NCI-H146 treated with DMSO at 0.1 percent for 48 hours (cell line): ENCODE measurements around the gene CACNA2D3.
A peak's percentile ranks its signal among the peaks of the same experiment; 100 is the strongest.

ENCODE experiments used
- DNase-seq: peaks from one replicate; lab custom pipeline; 2025; ENCODE audit not compliant: unreplicated experiment; lab: John Stamatoyannopoulos, UW

The CACNA2D3 gene

DNA sequence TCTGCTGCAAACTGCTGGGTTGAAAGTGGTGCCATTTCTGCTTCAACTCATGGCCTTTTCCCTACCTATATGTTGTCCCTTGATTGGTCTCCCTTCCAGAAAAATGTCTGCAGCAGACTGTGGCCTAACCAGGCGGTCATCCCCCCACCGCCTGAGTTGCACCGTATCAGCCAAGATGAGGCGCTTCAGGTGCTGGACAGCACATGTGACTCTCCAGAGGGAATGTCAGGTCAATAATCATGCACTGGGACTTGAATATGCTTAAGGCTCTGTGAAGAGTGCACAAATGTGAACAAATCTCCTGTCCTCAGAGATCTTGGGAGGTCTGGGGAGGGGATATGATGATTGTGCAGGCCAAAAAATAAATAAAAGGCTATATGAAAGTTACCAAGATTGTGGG, 773.3 kb downstream of the CACNA2D3 start:
- DNase-seq: no peak

DNA sequence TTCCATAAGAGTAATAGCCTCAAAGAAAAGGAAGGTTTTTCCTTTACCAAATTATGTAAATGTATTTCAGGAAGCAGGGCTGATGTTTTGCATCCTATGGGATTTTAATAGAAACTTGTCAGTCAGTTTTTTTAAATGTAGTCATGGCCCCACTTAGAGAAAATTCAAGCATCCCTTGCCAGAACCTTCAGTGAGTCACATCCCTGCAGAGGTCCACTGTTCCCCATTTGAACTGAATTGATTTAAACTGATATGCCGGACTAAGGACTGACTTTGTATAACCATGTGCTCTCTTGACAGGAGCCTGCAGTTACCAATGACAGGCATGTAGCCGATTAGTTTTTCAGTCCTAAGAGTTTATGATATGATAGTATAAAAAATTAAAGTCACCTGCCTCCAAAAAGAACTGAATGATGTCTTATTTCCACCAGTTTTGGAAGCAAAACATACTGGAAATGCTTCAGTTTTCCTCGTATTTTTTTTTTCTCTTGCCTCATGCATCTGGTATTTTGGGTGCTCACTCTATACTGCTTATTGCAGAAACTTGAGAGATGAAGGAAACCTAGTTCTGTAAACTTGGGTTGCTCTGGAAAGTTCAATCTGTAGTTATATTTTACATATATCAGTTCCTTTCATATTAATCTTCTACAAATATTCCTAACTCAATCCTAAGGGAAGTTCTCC, 774.8 kb downstream of the CACNA2D3 start:
- DNase-seq: no peak

- DNase-seq: no peak
These were observed 776.9 kb downstream of the CACNA2D3 start for GRCh38 chr3:54899273-54899672.

GRCh38 chr3:54900838-54901591, 778.7 kb downstream of the CACNA2D3 start:
- no peak for DNase-seq

- no peak for DNase-seq
These were observed 779.7 kb downstream of the CACNA2D3 start for GRCh38 chr3:54901906-54902685.

GRCh38 chr3:54905261-54905888, 783.0 kb downstream of the CACNA2D3 start:
- no peak for DNase-seq

GRCh38 chr3:54905920-54906319, 783.6 kb downstream of the CACNA2D3 start:
- DNase-seq: no peak

DNA sequence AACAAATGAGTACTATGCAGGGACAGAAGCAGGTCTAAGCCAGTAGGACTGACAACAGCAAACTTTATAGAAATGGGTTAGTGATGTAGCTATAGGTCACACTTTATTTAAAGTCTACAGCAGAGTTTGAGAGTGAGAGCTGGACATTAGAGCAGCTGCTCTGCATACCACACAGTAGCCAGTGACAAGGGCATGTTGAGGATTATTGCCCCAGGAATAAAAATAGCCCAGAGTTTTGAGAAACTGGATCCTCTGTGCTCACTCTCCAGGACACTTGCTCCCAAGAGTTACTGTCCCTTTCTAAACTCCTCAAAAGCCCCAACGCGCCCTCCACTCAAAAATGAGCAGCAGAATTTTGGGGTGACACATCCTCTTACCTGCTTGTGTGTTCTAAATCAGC, 784.4 kb downstream of the CACNA2D3 start:
- DNase-seq: no peak

DNA sequence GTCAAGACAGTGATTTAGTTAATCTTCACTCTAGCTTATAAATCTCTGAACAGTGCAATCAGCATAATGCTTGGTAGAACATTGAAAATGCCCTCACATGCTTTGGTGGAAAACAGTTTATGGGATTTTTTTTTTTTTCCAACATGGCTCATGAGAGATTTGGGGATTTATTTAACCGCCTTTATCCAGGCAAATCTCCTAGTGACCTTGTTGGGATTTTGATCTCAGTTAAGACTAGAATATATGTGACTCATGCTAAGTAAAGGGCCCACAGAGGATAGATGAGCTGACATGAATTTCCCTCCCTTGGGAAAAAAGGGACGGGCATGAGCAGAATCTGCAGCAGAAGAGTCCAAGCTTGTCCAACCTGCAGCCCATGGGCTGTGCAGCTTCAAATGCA, 786.8 kb downstream of the CACNA2D3 start:
- DNase-seq: no peak

DNA sequence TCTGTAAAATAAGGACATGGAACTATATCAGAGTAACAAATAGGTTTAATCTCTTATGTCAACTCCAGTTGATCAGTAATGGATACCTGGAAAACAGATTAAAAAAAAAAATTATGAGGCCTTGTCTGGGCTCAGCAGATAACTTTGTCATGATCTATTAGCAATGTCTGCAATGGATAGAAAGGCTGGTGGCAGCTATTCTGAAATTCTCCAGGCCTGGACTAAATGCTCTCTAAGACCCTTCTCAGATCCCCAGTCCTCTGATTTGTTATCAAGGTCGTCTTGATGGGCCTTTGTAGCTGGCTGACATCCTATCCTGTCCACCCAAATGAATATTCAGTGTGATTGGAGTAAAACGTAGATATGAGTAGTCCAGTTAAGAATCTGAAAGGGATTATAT, 791.8 kb downstream of the CACNA2D3 start:
- no peak for DNase-seq

- no peak for DNase-seq
These were observed 792.8 kb downstream of the CACNA2D3 start for GRCh38 chr3:54915181-54915580.

DNA sequence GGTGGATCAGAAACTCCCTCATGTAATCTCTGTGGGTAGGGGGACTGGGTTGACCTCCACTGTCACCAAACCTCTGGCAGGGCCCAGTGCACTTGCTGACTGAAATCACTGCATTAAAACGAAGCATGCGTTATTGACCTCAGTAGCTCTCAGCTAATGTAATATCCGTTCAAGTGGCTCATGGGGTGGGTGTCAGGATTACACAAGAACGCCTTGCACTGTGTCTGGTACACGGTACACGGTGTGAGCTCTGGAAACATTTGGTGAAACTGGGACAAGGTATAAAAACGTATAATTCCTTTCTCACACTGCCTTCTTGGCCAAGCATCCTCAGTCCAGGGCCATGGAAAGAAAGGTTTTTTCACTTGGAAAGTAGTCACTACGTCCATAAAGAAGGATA, 793.6 kb downstream of the CACNA2D3 start:
- no peak for DNase-seq

DNA sequence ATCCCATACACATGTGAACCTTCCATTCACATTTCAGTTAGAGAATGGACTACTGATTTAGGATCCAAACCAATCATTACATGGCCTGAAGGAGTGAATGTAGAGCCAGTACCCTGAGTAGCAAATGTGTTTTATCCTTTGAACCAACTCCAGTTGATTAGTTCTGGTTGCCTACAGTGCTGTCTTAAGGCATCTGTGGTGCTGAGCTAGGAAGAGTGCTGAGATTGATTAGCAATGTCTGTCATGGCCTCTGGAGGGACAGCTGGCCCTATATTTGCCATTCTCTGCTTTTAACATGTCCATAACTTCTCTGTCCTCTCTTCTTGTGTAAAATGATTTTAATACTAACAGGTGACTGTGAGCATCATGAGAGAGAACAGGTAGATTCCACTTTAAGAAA, 794.4 kb downstream of the CACNA2D3 start:
- DNase-seq: no peak

- no peak for DNase-seq
These were observed 794.8 kb downstream of the CACNA2D3 start for GRCh38 chr3:54917174-54917573.

DNA sequence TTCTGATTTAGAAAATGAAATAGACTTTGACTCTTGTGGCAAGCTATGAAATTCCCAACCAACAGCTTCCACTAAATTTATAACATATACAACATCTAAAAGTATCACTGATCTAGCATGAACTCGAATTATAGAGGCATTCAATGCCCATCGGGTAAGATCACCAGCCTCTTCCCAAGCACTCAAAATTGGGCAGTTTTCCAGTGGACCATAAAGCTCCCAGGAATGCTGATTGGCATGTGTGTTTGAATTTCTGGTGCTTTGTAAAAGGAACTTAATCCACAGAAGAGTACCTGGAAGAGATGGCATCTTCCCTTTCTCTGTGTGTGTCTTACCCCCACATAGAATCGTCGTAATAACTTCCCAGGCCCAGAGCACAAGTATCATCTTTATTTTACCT, 795.5 kb downstream of the CACNA2D3 start:
- no peak for DNase-seq

DNA sequence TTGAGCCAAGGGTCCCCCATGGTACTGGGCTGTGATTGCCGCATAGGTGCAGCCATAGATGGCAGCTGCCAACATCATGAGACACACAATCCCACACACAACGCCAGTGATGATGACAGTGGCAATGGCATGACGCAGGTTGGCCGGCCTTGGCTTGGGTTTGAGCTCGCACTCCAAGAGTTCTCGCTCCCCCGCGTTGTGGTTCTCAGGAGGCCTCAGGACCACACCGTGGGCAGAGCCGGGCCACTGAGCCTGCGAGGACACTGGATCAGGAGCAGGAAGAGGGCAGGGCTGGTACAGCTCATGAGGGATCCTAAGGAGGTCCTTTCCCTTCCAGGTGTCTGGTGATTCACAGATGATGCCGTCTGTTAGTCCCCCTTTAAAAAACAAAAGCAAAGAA, 796.2 kb downstream of the CACNA2D3 start:
- no peak for DNase-seq

GRCh38 chr3:54928046-54928770, 805.9 kb downstream of the CACNA2D3 start, which contains the start of gene LRTM1:
LRTM1 (minus strand) TSS chr3:54928059; CDS start chr3:54927911, 148 bp downstream.
- DNase-seq: no peak

DNA sequence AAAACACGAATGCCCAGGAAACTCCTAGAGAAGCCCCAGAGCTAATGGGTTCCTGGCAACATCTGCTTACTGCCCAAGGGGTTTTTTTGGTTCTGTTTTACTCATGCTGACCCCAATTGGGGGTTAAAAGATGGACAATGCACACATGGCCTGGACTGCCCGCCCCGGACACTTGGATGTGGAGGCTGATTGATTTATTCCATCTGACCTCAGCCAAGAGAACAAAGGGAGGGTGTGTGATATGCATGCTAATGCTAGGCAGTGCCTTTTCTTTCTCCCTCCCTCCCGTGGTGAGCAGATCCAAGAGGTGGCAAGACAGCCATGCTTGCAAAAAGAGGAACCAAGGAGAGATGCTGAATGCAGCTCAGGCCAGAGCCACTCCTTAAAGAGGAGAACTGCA, 808.8 kb downstream of the CACNA2D3 start:
- peak; percentile 55 for DNase-seq

- no peak for DNase-seq
These were observed 810.3 kb downstream of the CACNA2D3 start for GRCh38 chr3:54932606-54933005.

DNA sequence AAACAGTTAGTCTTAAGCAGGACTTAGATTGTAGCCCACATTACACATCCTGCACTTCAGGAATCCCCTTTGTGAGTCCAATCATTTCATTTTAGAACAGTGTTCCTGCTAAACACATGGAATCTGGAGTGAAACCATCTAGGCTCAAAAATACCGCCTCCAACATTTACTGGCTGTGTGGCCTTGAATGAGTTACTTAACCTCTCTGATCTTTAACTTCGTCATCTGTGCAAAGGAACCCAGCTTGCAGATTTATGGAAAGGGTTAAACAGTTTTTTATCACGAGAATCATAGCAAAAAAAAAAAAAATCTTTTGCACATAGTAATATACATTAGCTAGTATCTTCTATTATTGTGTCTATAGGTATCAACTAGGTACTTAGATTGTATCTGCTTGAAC, 813.5 kb downstream of the CACNA2D3 start:
- DNase-seq: no peak

DNA sequence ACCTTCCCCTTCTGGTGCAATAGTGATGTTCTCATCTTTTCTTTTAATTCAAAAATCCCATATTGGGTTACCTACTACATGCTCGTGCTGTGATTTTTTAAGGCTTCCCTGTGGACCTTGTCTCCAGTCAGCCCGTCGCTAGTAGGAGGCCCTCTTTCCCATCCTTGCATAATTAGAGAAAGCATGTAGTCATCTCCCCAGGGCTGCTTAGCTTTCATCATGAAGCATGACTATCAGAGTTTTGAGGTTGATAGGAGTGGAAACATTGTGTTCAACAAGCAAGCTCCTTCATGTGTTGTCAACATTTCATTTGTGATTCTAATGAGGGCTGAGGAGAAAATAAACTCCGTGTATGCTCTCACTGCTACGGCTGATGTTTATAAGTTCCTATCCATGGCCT, 814.2 kb downstream of the CACNA2D3 start:
- DNase-seq: no peak
